Measurements from ENCODE around the gene NFATC4.
"Not testable (repeated sequence)": the region's sequence is repeated elsewhere in the genome, so short reads cannot be mapped to it uniquely, and the experiment has no call there.

Gene NFATC4

GRCh38 chr14:24367514-24368211, at the start of gene NFATC4:
NFATC4 (plus strand) TSS chr14:24368184; CDS start chr14:24368341, 157 bp downstream.
- no peaks in the 10 kb centered on the region for H3K4me1 ChIP-seq (ENCODE audit: insufficient read depth, low read length)
- H3K9ac ChIP-seq (ENCODE audit: low read depth, low read length): peak within 1 kb of the TSS; percentile 92
- H3K36me3 ChIP-seq (ENCODE audit: insufficient read depth, low read length): no peaks in the 10 kb centered on the region; the same call in 1 of the 2 replicates
- H3K9me3 ChIP-seq (ENCODE audit: control insufficient read depth, insufficient read depth, low read length): no peaks in the 10 kb centered on the region

- Histone ChIP-seq H3K36me3 (ENCODE audit: insufficient read depth, low read length) (no peaks in the 10 kb centered on the region), H3K9ac (ENCODE audit: low read depth, low read length) (no peak overlapping the region), H3K4me1 (ENCODE audit: insufficient read depth, low read length) (no peaks in the 10 kb centered on the region; the same call in 1 of the 2 replicates), H3K9me3 (ENCODE audit: control insufficient read depth, insufficient read depth, low read length) (no peaks in the 10 kb centered on the region)
These were observed 46.6 kb upstream of the NFATC4 start for GRCh38 chr14:24321212-24321975.

- H3K4me1 ChIP-seq (ENCODE audit: insufficient read depth, low read length): peaks cover 4% of the 10 kb centered on the region; the same call in 1 of the 2 replicates
- H3K36me3 ChIP-seq (ENCODE audit: insufficient read depth, low read length): no peaks in the 10 kb centered on the region
- no peak overlapping the region for H3K9ac ChIP-seq (ENCODE audit: low read depth, low read length)
- H3K9me3 ChIP-seq (ENCODE audit: control insufficient read depth, insufficient read depth, low read length): no peaks in the 10 kb centered on the region
These were observed 45.3 kb upstream of the NFATC4 start for GRCh38 chr14:24322672-24323071.

GRCh38 chr14:24323341-24323740, 44.6 kb upstream of the NFATC4 start:
- H3K4me1 ChIP-seq (ENCODE audit: insufficient read depth, low read length): peaks cover 4% of the 10 kb centered on the region; the same call in 1 of the 2 replicates
- no peaks in the 10 kb centered on the region for H3K36me3 ChIP-seq (ENCODE audit: insufficient read depth, low read length)
- no peaks in the 10 kb centered on the region for H3K9me3 ChIP-seq (ENCODE audit: control insufficient read depth, insufficient read depth, low read length)
- H3K9ac ChIP-seq (ENCODE audit: low read depth, low read length): no peak overlapping the region

- Histone ChIP-seq H3K9me3 (ENCODE audit: control insufficient read depth, insufficient read depth, low read length) (no peaks in the 10 kb centered on the region), H3K4me1 (ENCODE audit: insufficient read depth, low read length) (peaks cover 4% of the 10 kb centered on the region; the same call in 1 of the 2 replicates), H3K36me3 (ENCODE audit: insufficient read depth, low read length) (no peaks in the 10 kb centered on the region), H3K9ac (ENCODE audit: low read depth, low read length) (no peak overlapping the region)
These were observed 44.0 kb upstream of the NFATC4 start for GRCh38 chr14:24324024-24324423.

- H3K9me3 ChIP-seq (ENCODE audit: control insufficient read depth, insufficient read depth, low read length): no peaks in the 10 kb centered on the region
- peaks cover 4% of the 10 kb centered on the region; the same call in 1 of the 2 replicates for H3K4me1 ChIP-seq (ENCODE audit: insufficient read depth, low read length)
These were observed 42.9 kb upstream of the NFATC4 start for GRCh38 chr14:24325041-24325530.

GRCh38 chr14:24325963-24326362, 42.0 kb upstream of the NFATC4 start:
- no peaks in the 10 kb centered on the region for H3K9me3 ChIP-seq (ENCODE audit: control insufficient read depth, insufficient read depth, low read length)
- H3K4me1 ChIP-seq (ENCODE audit: insufficient read depth, low read length): peaks cover 4% of the 10 kb centered on the region; the same call in 1 of the 2 replicates
- no peak overlapping the region for H3K9ac ChIP-seq (ENCODE audit: low read depth, low read length)
- H3K36me3 ChIP-seq (ENCODE audit: insufficient read depth, low read length): no peaks in the 10 kb centered on the region

More at GRCh38 chr14:24325041-24325530, 42.9 kb upstream of the NFATC4 start:
- no peak overlapping the region for H3K9ac ChIP-seq (ENCODE audit: low read depth, low read length)
- no peaks in the 10 kb centered on the region for H3K36me3 ChIP-seq (ENCODE audit: insufficient read depth, low read length)

- no peak overlapping the region for H3K9ac ChIP-seq (ENCODE audit: low read depth, low read length)
- no peaks in the 10 kb centered on the region for H3K9me3 ChIP-seq (ENCODE audit: control insufficient read depth, insufficient read depth, low read length)
- H3K4me1 ChIP-seq (ENCODE audit: insufficient read depth, low read length): peaks cover 4% of the 10 kb centered on the region; the same call in 1 of the 2 replicates
- no peaks in the 10 kb centered on the region for H3K36me3 ChIP-seq (ENCODE audit: insufficient read depth, low read length)
These were observed 40.7 kb upstream of the NFATC4 start for GRCh38 chr14:24327303-24327702.

- not testable (repeated sequence) for H3K9me3 ChIP-seq (ENCODE audit: control insufficient read depth, insufficient read depth, low read length); H3K36me3 ChIP-seq (ENCODE audit: insufficient read depth, low read length); H3K4me1 ChIP-seq (ENCODE audit: insufficient read depth, low read length); H3K9ac ChIP-seq (ENCODE audit: low read depth, low read length)
These were observed 40.1 kb upstream of the NFATC4 start for GRCh38 chr14:24327914-24328313.

- Histone ChIP-seq H3K36me3 (ENCODE audit: insufficient read depth, low read length) (no peaks in the 10 kb centered on the region), H3K9ac (ENCODE audit: low read depth, low read length) (no peak overlapping the region), H3K4me1 (ENCODE audit: insufficient read depth, low read length) (peaks cover 4% of the 10 kb centered on the region; the same call in 1 of the 2 replicates), H3K9me3 (ENCODE audit: control insufficient read depth, insufficient read depth, low read length) (no peaks in the 10 kb centered on the region)
These were observed 38.8 kb upstream of the NFATC4 start for GRCh38 chr14:24329073-24329663.

- Histone ChIP-seq H3K9ac (ENCODE audit: low read depth, low read length) (no peak overlapping the region), H3K9me3 (ENCODE audit: control insufficient read depth, insufficient read depth, low read length) (no peaks in the 10 kb centered on the region), H3K36me3 (ENCODE audit: insufficient read depth, low read length) (no peaks in the 10 kb centered on the region), H3K4me1 (ENCODE audit: insufficient read depth, low read length) (peaks cover 4% of the 10 kb centered on the region; the same call in 1 of the 2 replicates)
These were observed 38.2 kb upstream of the NFATC4 start for GRCh38 chr14:24329736-24330135.

GRCh38 chr14:24330973-24331674, 36.9 kb upstream of the NFATC4 start:
- Histone ChIP-seq H3K36me3 (ENCODE audit: insufficient read depth, low read length) (no peaks in the 10 kb centered on the region), H3K9me3 (ENCODE audit: control insufficient read depth, insufficient read depth, low read length) (no peaks in the 10 kb centered on the region), H3K9ac (ENCODE audit: low read depth, low read length) (no peak overlapping the region), H3K4me1 (ENCODE audit: insufficient read depth, low read length) (peaks cover 10% of the 10 kb centered on the region; the same call in 1 of the 2 replicates)

- peaks cover 10% of the 10 kb centered on the region; the same call in 1 of the 2 replicates for H3K4me1 ChIP-seq (ENCODE audit: insufficient read depth, low read length)
- no peaks in the 10 kb centered on the region for H3K36me3 ChIP-seq (ENCODE audit: insufficient read depth, low read length)
- no peaks in the 10 kb centered on the region for H3K9me3 ChIP-seq (ENCODE audit: control insufficient read depth, insufficient read depth, low read length)
- peak overlapping the region; percentile 62; the same call in 1 of the 2 replicates for H3K9ac ChIP-seq (ENCODE audit: low read depth, low read length)
These were observed 36.2 kb upstream of the NFATC4 start for GRCh38 chr14:24331731-24332267.

Measured in ES-I3 (cell line).